Keratinocyte (primary cell): ENCODE data around the gene PSMD8.

Source experiments
- EZH2 ChIP-seq: IDR thresholded peaks from one replicate; pipeline ENCODE4 v1.6.1; 2012; ENCODE audit warnings: inconsistent platforms, mild to moderate bottlenecking, low read length, moderate library complexity
- TF ChIP-seq, protein P1 (sequence below), 3 experiments: IDR thresholded peaks in 1 of 3; conservative IDR thresholded peaks in 1 of 3; optimal IDR thresholded peaks in 1 of 3; 2 replicates in 2 of 3; 3 replicates in 1 of 3; pipeline versions ENCODE3 to v1.5.1; 2011; ENCODE audit warnings: low read length in 3 of 3, mild to moderate bottlenecking in 3 of 3, moderate library complexity in 2 of 3, control low read depth in 1 of 3, inconsistent platforms in 1 of 3; ENCODE audit not compliant: insufficient read depth in 2 of 3; ENCODE audit errors: extremely low read depth in 1 of 3

DNA sequence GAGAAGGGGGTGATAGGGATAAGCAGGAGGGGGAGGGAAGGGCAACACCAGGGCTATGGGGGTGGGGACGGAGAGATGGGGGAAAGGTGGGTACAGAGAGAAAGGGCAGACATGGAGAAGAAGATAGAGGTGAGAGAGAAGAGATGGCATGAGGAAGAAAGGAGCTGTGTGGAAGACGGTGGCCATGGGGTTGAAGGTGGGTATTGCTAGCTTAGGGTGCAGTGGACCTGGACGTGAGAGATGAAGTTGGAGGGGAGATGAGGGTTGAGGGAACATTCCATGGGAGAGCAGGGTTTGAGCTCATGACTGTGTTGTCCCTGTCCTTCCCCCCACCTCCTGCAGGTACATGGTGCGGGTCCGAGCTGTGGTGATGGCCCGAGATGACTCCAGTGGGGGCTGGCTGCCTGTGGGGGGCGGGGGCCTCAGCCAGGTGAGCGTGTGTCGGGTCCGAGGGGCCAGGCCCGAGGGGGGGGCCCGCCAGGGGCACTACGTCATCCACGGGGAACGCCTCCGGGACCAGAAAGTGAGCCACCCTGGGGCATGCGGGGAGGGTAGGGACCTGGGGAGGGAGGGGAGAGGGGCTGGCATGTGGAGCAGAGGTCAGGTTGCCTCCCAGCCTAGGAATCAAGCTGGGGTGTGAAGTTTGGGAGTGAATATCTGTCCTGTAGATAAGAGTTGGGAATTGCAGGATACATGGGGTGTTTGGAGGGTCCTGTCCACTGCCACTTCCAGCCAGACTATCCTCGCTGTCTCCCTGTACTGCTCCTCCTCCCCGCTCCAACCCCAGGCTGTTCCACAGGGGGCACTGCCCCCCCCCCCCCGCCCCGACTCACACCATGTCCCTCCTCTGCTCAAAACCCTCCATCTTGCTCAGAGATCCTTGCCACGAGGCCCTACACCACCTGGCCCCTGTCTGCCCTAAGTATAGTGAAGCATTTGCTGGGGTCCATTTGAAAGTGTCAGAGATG lies 15.9 kb downstream of the PSMD8 start:
- TF ChIP-seq, protein P1, sequence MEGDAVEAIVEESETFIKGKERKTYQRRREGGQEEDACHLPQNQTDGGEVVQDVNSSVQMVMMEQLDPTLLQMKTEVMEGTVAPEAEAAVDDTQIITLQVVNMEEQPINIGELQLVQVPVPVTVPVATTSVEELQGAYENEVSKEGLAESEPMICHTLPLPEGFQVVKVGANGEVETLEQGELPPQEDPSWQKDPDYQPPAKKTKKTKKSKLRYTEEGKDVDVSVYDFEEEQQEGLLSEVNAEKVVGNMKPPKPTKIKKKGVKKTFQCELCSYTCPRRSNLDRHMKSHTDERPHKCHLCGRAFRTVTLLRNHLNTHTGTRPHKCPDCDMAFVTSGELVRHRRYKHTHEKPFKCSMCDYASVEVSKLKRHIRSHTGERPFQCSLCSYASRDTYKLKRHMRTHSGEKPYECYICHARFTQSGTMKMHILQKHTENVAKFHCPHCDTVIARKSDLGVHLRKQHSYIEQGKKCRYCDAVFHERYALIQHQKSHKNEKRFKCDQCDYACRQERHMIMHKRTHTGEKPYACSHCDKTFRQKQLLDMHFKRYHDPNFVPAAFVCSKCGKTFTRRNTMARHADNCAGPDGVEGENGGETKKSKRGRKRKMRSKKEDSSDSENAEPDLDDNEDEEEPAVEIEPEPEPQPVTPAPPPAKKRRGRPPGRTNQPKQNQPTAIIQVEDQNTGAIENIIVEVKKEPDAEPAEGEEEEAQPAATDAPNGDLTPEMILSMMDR (optimal IDR thresholded peaks at IDR 0.05 in 1 of 3, IDR thresholded peaks at IDR 0.05 in 1 of 3, conservative IDR thresholded peaks at IDR 0.05 in 1 of 3; ENCODE audit: extremely low read depth in 1 of 3, insufficient read depth in 2 of 3, low read length in 3 of 3) = no peak
- TF ChIP-seq EZH2 = no peak
